Muscle of arm (tissue), 12 donors: Measurements from ENCODE around the gene FKBP2. TPM values are rescaled to one million over a fixed set of nuclear protein-coding genes. Genes with fewer than 3 reads are reported as not detected.

Experiments used
- DNase-seq: peaks from one replicate; pipeline ENCODE4 v3.0.0-alpha.2; 2013
- polyA plus RNA-seq, 12 donors: library from polyadenylated mRNA; unstranded; fragments of 120-200 nt; gene quantifications; one replicate each; pipeline ENCODE4 v1.2.1, GENCODE V29; 2013; ENCODE audit not compliant: insufficient read length in 12 of 12

FKBP2 gene
- polyA plus RNA-seq, 12 donors, result 37.5 to 114 (median 39.5) TPM; not detected in 1

- no peak for DNase-seq
Measured at GRCh38 chr11:64260147-64260708, 19.3 kb downstream of the FKBP2 start.

DNA sequence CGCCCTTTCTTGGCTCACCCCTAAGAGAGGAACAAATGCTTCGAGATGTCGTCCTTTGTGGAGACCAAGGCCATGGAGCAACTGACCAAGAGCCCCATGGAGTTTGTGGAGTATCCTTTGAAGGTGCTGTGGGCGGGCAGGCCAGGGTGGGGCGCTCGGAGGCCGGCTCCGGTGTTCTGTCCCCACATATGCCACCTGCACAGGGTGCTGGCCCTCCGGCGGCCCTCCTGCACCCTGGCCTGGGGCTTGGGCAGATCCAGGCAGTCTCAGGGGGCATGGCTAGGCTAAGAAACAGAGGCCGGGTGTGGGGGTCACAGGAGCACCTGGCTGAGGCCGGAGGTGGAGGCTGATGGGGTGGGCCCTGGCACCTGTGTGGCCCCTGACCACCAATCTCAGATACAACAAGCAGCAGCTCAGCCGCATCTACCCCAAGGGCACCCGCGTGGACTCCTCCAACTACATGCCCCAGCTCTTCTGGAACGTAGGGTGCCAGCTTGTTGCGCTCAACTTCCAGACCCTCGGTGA is 20.7 kb downstream of the FKBP2 start:
- no peak for DNase-seq

- DNase-seq, result no peak
Measured at GRCh38 chr11:64262271-64263002, 21.5 kb downstream of the FKBP2 start.

- no peak for DNase-seq
Measured at GRCh38 chr11:64263021-64263946, 22.4 kb downstream of the FKBP2 start.

DNA sequence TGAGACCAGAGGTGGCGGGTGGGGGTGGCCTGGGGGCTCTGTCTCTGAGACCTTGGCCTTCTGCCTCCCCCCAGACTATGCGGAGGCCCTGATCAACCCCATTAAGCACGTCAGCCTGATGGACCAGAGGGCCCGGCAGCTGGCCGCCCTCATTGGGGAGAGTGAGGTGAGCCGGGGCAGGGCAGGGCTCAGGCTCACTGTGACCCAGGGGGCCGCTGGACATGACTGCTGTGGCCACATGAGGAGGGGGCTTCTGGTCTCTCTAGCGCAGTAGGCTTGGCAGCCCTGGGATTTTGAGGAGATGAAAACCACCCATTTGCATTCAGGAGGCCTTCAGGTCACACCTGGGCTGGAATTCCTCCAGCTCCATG is 23.0 kb downstream of the FKBP2 start:
- no peak for DNase-seq

DNA sequence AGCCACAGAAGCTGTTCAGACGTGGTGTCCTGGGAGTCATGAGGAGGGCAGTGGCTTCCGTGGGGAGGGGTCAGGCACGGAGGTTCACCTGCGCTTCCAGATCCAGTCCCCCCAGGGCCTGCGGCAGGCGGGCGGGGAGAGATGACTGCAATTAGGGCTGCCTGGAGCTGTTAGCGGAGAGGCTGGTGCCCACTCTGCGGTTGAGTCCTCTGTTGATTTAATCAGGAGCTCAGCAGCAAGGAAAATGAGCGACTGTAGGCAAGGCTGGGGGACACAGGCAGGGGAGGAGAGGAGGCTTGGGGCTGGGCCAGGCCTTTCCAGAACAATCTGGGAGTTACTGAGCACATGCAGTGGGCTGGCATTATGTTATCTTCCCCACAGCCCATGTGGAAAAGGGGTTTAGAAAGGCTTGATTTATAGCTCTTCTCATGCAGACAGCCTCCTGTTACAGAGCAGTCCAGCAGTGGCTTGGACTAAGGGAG is 23.5 kb downstream of the FKBP2 start:
- no peak for DNase-seq

GRCh38 chr11:64265176-64266160 is 24.6 kb downstream of the FKBP2 start:
- no peak for DNase-seq

DNA sequence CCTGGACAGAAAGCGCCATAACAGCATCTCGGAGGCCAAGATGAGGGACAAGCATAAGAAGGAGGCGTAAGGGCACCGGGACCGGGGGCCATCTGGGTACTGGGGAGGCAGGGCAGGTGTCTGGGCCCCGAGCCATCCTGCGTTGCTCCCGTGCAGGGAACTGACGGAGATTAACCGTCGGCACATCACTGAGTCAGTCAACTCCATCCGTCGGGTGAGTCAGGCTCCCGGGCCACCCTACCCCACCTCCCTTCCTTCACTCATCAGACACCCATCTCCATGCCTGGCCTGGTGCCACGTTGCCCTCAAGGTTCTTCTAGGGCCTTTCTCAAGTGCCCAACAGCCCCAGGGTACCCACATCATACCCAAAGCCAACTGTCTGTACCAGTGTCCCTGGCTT is 25.4 kb downstream of the FKBP2 start:
- no peak for DNase-seq

GRCh38 chr11:64267207-64267945 is 26.5 kb downstream of the FKBP2 start:
- DNase-seq, result no peak

DNA sequence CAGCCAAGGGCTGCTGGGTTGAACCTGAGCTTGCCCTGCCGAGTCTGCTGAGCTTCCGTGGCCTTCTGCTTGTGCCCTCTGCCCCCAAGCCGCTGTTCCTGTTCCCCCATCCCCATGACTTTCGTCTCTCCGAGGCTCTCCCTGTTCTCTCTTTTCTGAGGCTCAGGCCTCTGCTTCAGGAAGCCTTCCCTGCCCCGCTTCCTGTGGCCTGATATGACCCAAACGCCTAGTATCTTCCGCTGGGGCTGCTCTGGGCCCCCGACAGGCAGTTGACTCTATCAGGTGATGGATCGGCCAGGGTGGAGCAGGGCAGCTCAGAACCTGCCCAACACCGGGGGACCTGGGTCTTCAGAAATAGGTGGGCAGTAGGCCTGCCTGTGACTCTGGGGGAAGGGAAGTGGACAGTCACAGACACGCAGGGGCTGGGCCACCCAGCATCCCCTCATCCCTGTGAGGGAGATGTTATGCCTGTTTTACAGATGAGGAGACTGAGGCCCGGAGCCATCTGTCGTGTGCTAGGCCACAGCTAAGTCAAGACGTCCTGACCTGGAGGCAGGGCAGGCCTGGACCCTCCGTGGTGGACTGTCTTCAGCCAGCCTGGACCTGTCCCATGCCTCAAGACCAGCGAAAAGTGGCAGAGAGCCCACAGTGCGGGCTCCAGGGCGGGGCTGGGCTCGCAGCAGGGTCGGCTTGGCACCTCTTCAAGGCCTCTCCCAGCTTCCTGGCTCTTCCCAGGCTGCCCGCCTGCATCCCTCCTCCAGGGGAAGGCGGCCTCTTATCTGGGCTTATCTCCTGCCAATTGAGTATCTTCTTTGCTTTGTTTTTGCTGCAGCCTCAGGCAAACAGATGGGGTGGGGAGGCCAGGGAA is 27.4 kb downstream of the FKBP2 start:
- DNase-seq, result no peak

- DNase-seq, result no peak
Measured at GRCh38 chr11:64268893-64269539, 28.1 kb downstream of the FKBP2 start.

DNA sequence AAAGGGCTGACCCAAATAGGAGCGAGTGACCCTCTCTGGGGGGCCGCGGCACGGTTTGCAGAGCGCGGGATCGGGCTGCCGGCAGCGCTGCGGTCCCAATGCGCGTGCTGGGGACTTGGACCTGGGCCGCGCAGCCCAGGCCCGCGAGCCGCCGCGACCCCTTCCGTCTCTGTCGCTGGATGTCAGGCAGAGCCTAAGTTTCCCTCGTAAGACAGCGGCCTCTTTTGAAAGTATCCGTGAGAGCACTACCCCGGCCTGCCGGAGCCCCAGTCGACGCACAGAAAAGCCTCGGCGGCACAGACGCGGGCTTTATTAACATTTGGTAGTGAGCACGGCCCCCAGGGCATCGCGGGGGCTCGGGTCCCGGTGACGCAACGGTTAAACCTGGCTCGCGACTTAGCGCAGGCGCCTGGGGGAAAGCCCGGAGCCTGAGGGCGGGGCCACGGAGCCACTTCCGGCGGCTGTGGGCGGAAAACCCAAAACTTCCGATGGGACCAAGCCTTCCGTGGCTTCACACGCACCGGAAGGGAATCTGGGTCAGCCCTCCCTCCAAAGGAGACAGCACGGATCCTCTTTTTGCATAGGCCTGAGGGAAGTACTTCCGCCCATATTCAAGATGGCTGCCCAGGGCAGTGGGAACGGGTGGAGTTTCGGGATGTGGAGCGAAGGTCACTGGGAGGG is 28.8 kb downstream of the FKBP2 start:
- peak; percentile 99 for DNase-seq

GRCh38 chr11:64275031-64275800 is 34.3 kb downstream of the FKBP2 start:
- DNase-seq, result no peak

- DNase-seq, result no peak
Measured at GRCh38 chr11:64275841-64276240, 34.9 kb downstream of the FKBP2 start.

GRCh38 chr11:64276653-64277431 is 35.9 kb downstream of the FKBP2 start:
- no peak for DNase-seq

GRCh38 chr11:64278576-64279190 is 37.8 kb downstream of the FKBP2 start:
- DNase-seq, result no peak
